Glomerular endothelial cell (primary cell): ENCODE data around the gene CNTNAP1. TPM values are rescaled to one million over a fixed set of nuclear protein-coding genes. Genes with fewer than 3 reads are reported as not detected.
"Not testable (repeated sequence)": the region's sequence is repeated elsewhere in the genome, so short reads cannot be mapped to it uniquely, and the experiment has no call there.

Experiments
- DNase-seq: peaks from one replicate; pipeline ENCODE4 v3.0.0-alpha.2; 2011; ENCODE audit warnings: low read depth, low spot score; ENCODE audit errors: extremely low read depth
- total RNA-seq: library from RNA; depleted of rRNA; stranded (reverse); fragments of >200 nt; gene quantifications from 2 replicates; pipeline ENCODE4 v1.2.3, GENCODE V29; 2015

Gene CNTNAP1
- total RNA-seq = 17.6 and 17.9 TPM in 2 replicates

- no peak for DNase-seq
Measured at GRCh38 chr17:42681976-42682721, at the start of gene CNTNAP1. TSS of gene CNTNAP1 (plus strand) at chr17:42682531. CDS start at chr17:42682830, 299 bp downstream.

- DNase-seq = no peak
Measured at GRCh38 chr17:42632949-42633444, 49.3 kb upstream of the CNTNAP1 start.

GRCh38 chr17:42639525-42640113 lies 42.7 kb upstream of the CNTNAP1 start:
- DNase-seq = no peak

- no peak for DNase-seq
Measured at GRCh38 chr17:42640121-42640520, 42.2 kb upstream of the CNTNAP1 start.

GRCh38 chr17:42642336-42642735 lies 40.0 kb upstream of the CNTNAP1 start:
- no peak for DNase-seq

GRCh38 chr17:42647778-42648177 lies 34.6 kb upstream of the CNTNAP1 start:
- DNase-seq = no peak

GRCh38 chr17:42651392-42651791 lies 30.9 kb upstream of the CNTNAP1 start:
- no peak for DNase-seq

GRCh38 chr17:42653179-42654124 lies 28.9 kb upstream of the CNTNAP1 start:
- no peak for DNase-seq

GRCh38 chr17:42655528-42655927 lies 26.8 kb upstream of the CNTNAP1 start:
- DNase-seq = no peak

- DNase-seq = no peak
Measured at GRCh38 chr17:42657824-42658588, 24.3 kb upstream of the CNTNAP1 start.

- DNase-seq = no peak
Measured at GRCh38 chr17:42659079-42659931, 23.0 kb upstream of the CNTNAP1 start, which contains the start of gene TUBG2. TSS of gene TUBG2 (plus strand) at chr17:42659284. CDS start at chr17:42659504, 220 bp downstream.

- DNase-seq = not testable (repeated sequence)
Measured at GRCh38 chr17:42659932-42660274, 22.4 kb upstream of the CNTNAP1 start.

GRCh38 chr17:42660692-42661345 lies 21.5 kb upstream of the CNTNAP1 start:
- DNase-seq = no peak

GRCh38 chr17:42665581-42666001 lies 16.7 kb upstream of the CNTNAP1 start:
- no peak for DNase-seq

GRCh38 chr17:42666126-42666525 lies 16.2 kb upstream of the CNTNAP1 start:
- DNase-seq = not testable (repeated sequence)

- DNase-seq = no peak
Measured at GRCh38 chr17:42667088-42667951, 15.0 kb upstream of the CNTNAP1 start.

GRCh38 chr17:42669705-42669976 lies 12.7 kb upstream of the CNTNAP1 start:
- no peak for DNase-seq
